HepG2 (cell line): ENCODE results near the gene EHD1. TPM values are rescaled to one million over a fixed set of nuclear protein-coding genes. Genes with fewer than 3 reads are reported as not detected.

ENCODE experiments used
- ATAC-seq: fragments of 200-7000 bp; cut with Tn5 transposase; 3 replicates; pipeline ENCODE4 v1.9.1; 2020; ENCODE audit warnings: mild to moderate bottlenecking, moderate library complexity
- BruUV-seq: library from RNA; stranded (reverse); fragments of 400-500 nt; replicated peaks from 2 replicates; lab custom pipeline; 2021; lab: Mats Ljungman, UMichigan
- CTCF ChIA-PET: fragments of 300-600 bp; formaldehyde crosslinking; extraction: SDS; loops from one replicate; lab custom pipeline; 2021; ENCODE audit warnings: low total read pairs, inconsistent platforms, low intra/inter-chr PET ratio; lab: Yijun Ruan, JAX
- POLR2A ChIA-PET: fragments of 350-600 bp; sonication (Branson Sonifier 250); formaldehyde crosslinking; loops from one replicate; lab custom pipeline; 2020; ENCODE audit warnings: antibody characterized with exemption, inconsistent platforms; lab: Yijun Ruan, JAX
- DNase-seq: peaks from one replicate; pipeline ENCODE4 v3.0.0-alpha.2; 2015; ENCODE audit warnings: low spot score
- FAIRE-seq: peaks from 3 replicates; lab custom pipeline; 2011; peaks lifted over from hg19 to GRCh38; lab: Jason Lieb, UNC
- H2AFZ ChIP-seq: one replicate; pipeline ENCODE4 v1.6.1; 2011; ENCODE audit warnings: low read length, inconsistent platforms
- H3K27ac ChIP-seq: fragments of 300-600 bp; 3 replicates; pipeline ENCODE4 v1.8.0; 2011; ENCODE audit warnings: mixed run types, mild to moderate bottlenecking, mixed read lengths, low read length, inconsistent platforms; ENCODE audit not compliant: insufficient read depth; ENCODE audit errors: extremely low read length
- H3K27me3 ChIP-seq, 2 experiments: fragments of 200-600 bp in 1 of 2; 2 replicates in 1 of 2; 3 replicates in 1 of 2; pipeline versions ENCODE4 v1.6.0 to v1.8.0; 2011; ENCODE audit warnings: low read length in 2 of 2, mild to moderate bottlenecking in 2 of 2, moderate library complexity in 2 of 2, inconsistent platforms in 1 of 2; ENCODE audit not compliant: insufficient read depth in 2 of 2, control insufficient read depth in 1 of 2
- H3K36me3 ChIP-seq, 2 experiments: fragments of 200-600 bp in 1 of 2; replicated peaks in 1 of 2; 2 replicates in 1 of 2; 3 replicates in 1 of 2; pipeline versions ENCODE4 v1.5.1 to v1.8.0; 2011; ENCODE audit warnings: low read length in 2 of 2, inconsistent platforms in 1 of 2; ENCODE audit not compliant: insufficient read depth in 2 of 2, control insufficient read depth in 1 of 2
- H3K4me1 ChIP-seq: 2 replicates; pipeline ENCODE4 v1.5.1; 2012; ENCODE audit warnings: low read length, inconsistent platforms; ENCODE audit not compliant: insufficient read depth
- H3K4me2 ChIP-seq: 2 replicates; pipeline ENCODE4 v1.6.0; 2011; ENCODE audit warnings: low read depth, low read length, inconsistent platforms
- H3K4me3 ChIP-seq, 3 experiments: fragments of 200-600 bp in 1 of 3; sonication (generic), shearing (Covaris generic) in 1 of 3; replicated peaks in 1 of 3; 2 replicates each; pipeline ENCODE4 v1.5.1; 2011 to 2016; ENCODE audit warnings: low read length in 3 of 3, inconsistent platforms in 2 of 3, low read depth in 2 of 3, mild to moderate bottlenecking in 2 of 3, control low read depth in 1 of 3, mixed read lengths in 1 of 3; ENCODE audit not compliant: insufficient read depth in 1 of 3
- H3K79me2 ChIP-seq: one replicate; pipeline ENCODE4 v1.6.1; 2011; ENCODE audit warnings: low read length, inconsistent platforms; ENCODE audit not compliant: insufficient read depth
- H3K9ac ChIP-seq: 2 replicates; pipeline ENCODE4 v1.6.0; 2011; ENCODE audit warnings: mild to moderate bottlenecking, low read depth, low read length, inconsistent platforms; ENCODE audit not compliant: insufficient read depth
- H3K9me3 ChIP-seq: 2 replicates; pipeline ENCODE4 v1.5.1; 2012; ENCODE audit warnings: mild to moderate bottlenecking, low read length
- H4K20me1 ChIP-seq: 2 replicates; pipeline ENCODE4 v1.6.0; 2011; ENCODE audit warnings: inconsistent platforms, mild to moderate bottlenecking, low read length, moderate library complexity; ENCODE audit not compliant: insufficient read depth
- CEBPG ChIP-seq: IDR thresholded peaks from 2 replicates; pipeline ENCODE4 v1.6.1; 2016
- CHD4 ChIP-seq: fragments of 200-600 bp; sonication (generic); IDR thresholded peaks from 2 replicates; pipeline ENCODE4 v1.7.0; 2017; ENCODE audit warnings: mild to moderate bottlenecking, low read length, borderline replicate concordance
- ELF4 ChIP-seq: sonication (generic); formaldehyde crosslinking; IDR thresholded peaks from 2 replicates; pipeline ENCODE4 v1.5.0; 2020; ENCODE audit warnings: missing genetic modification reagents, mild to moderate bottlenecking, moderate library complexity, borderline replicate concordance
- KIAA2018 ChIP-seq: sonication (generic); formaldehyde crosslinking; IDR thresholded peaks from 2 replicates; pipeline ENCODE4 v1.5.0; 2020; ENCODE audit warnings: mild to moderate bottlenecking, missing genetic modification reagents, borderline replicate concordance
- NBN ChIP-seq: fragments of 450-650 bp; conservative IDR thresholded peaks from 2 replicates; pipeline ENCODE4 v1.6.1; 2017
- NR2F6 ChIP-seq, 2 experiments: IDR thresholded peaks; 2 replicates each; pipeline ENCODE4 v1.6.1; 2016; ENCODE audit warnings: antibody characterized with exemption in 1 of 2, mild to moderate bottlenecking in 1 of 2
- PITX1 ChIP-seq: sonication (generic); formaldehyde crosslinking; IDR thresholded peaks from 2 replicates; pipeline ENCODE4 v1.5.1; 2020; ENCODE audit warnings: mild to moderate bottlenecking, missing genetic modification reagents
- RAD21 ChIP-seq: fragments of 450-650 bp; formaldehyde crosslinking; IDR thresholded peaks from 2 replicates; pipeline ENCODE4 v1.5.0; 2020; ENCODE audit warnings: mild to moderate bottlenecking
- RCOR2 ChIP-seq: IDR thresholded peaks from 2 replicates; pipeline ENCODE4 v1.6.1; 2016; ENCODE audit warnings: missing biosample characterization, missing genetic modification reagents
- SOX6 ChIP-seq, 2 experiments: fragments of 450-650 bp in 1 of 2; sonication (generic) in 1 of 2; formaldehyde crosslinking in 1 of 2; IDR thresholded peaks; 2 replicates each; pipeline versions ENCODE4 v1.4.0 to v1.6.1; 2017 to 2020; ENCODE audit warnings: antibody characterized with exemption in 1 of 2, mild to moderate bottlenecking in 1 of 2, missing genetic modification reagents in 1 of 2
- SRSF9 ChIP-seq: fragments of 200-400 bp; formaldehyde crosslinking; IDR thresholded peaks from 2 replicates; pipeline ENCODE4 v1.6.1; 2018; ENCODE audit warnings: borderline replicate concordance, mild to moderate bottlenecking, low read depth, low read length; ENCODE audit not compliant: insufficient read depth, poor library complexity, severe bottlenecking
- TFDP1 ChIP-seq: IDR thresholded peaks from 2 replicates; pipeline ENCODE4 v1.6.1; 2016; ENCODE audit warnings: missing compliant biosample characterization, missing genetic modification reagents, borderline replicate concordance
- ZBTB7B ChIP-seq: sonication (generic); formaldehyde crosslinking; IDR thresholded peaks from 2 replicates; pipeline ENCODE4 v1.4.0; 2020; ENCODE audit warnings: missing genetic modification reagents
- ZFP36L2 ChIP-seq: sonication (generic); formaldehyde crosslinking; IDR thresholded peaks from 2 replicates; pipeline ENCODE4 v1.4.0; 2020; ENCODE audit warnings: missing genetic modification reagents
- ZNF782 ChIP-seq: sonication (generic); formaldehyde crosslinking; IDR thresholded peaks from 2 replicates; pipeline ENCODE4 v1.4.0; 2020; ENCODE audit warnings: missing genetic modification reagents, mild to moderate bottlenecking, borderline replicate concordance
- WGBS: methylation state at CpG from one replicate; pipeline ENCODE4 v1.1.6; 2017; ENCODE audit warnings: low lambda C conversion rate; 5-methylcytosine and 5-hydroxymethylcytosine counted together
- in situ Hi-C: cut with HindIII; loops from 2 replicates; pipeline ENCODE4 v1.10.0; 2017; ENCODE audit warnings: low pct_unique_long_range_greater_than_20kb; ENCODE audit not compliant: extremely low pct_ligation_motif_present
- intact Hi-C: fragments of 100-400 bp; cut with micrococcal nuclease; formaldehyde crosslinking; loops from one replicate; pipeline ENCODE4 v1.10.0; 2022; ENCODE audit not compliant: unreplicated experiment
- polyA plus RNA-seq, 8 experiments: library from polyadenylated mRNA; depleted of rRNA in 3 of 8; stranded (reverse) in 7 of 8; unstranded in 1 of 8; fragments of >200 nt; fragmentation: Illumina TruSeq in 4 of 8; extraction: Trizol in 4 of 8; gene quantifications; 2 replicates each; pipeline versions ENCODE4 v1.2.1 to v1.2.3, GENCODE V29; 2011 to 2016; ENCODE audit warnings: low read depth in 4 of 8, missing spikeins in 1 of 8, mixed read lengths in 1 of 8; ENCODE audit not compliant: insufficient read depth in 1 of 8
- total RNA-seq, 5 experiments: library from RNA; depleted of rRNA; stranded (reverse); fragments of >200 nt; fragmentation: Illumina TruSeq; extraction: Trizol; gene quantifications; 2 replicates each; pipeline ENCODE4 v1.2.3, GENCODE V29; 2016; ENCODE audit warnings: low read depth in 1 of 5

The EHD1 gene
- total and polyA plus RNA-seq, 2 of the 13 experiments (the other 11 are each of a cell fraction or from before 2014, with no cell fraction given), result 23.6 to 26.6 TPM

- Histone ChIP-seq H3K36me3 (no peaks in the 10 kb centered on the region), H3K4me2 (peak overlapping the region; percentile 99), H3K27me3 (no peaks in the 10 kb centered on the region; a peak in 1 of 5 replicates), H3K4me1 (peaks cover 77% of the 10 kb centered on the region), H3K27ac (no peak overlapping the region), H3K79me2 (no peaks in the 10 kb centered on the region), H2AFZ (no peak overlapping the region), H3K9me3 (no peaks in the 10 kb centered on the region), H3K9ac (no peak overlapping the region), H3K4me3 (peak overlapping the region; percentile 57 to 84 (median 68); a peak in 4 of 6 replicates), H4K20me1 (no peaks in the 10 kb centered on the region)
- 8% methylated on average over 9 of the region's 9 CpGs for WGBS
- FAIRE-seq (no peak), ATAC-seq (no peak), DNase-seq (peak; percentile 42)
- in situ Hi-C loops (loop anchor here (5.0 kb wide), 1 partner anchor 47 kb away; no protein-coding TSS in a partner anchor), intact Hi-C loops (loop anchor here (5.0 to 10.0 kb wide), 3 partner anchors 43 to 152 kb away; partner anchors contain the start of genes BATF2 and MAP4K2)
- no TSS peak for BruUV-seq
- CTCF ChIA-PET, result interaction anchor here (4.5 kb wide), 1 partner anchor 49 kb away, joined by 72 read pairs; no protein-coding TSS in a partner anchor
- POLR2A ChIA-PET, result interaction anchor here (0.7 to 4.7 kb wide), 7 partner anchors 25 to 1014 kb away, joined by 3 to 30 read pairs (median 4); partner anchors contain the start of genes ARL2, BATF2 and EHD1
- peak; percentile 42; the same call in 1 of the 2 replicates for TF ChIP-seq RCOR2 (CRISPR knock-in tag)
- no peak for TF ChIP-seq NBN
- TF ChIP-seq TFDP1 (CRISPR knock-in tag), result no peak
- TF ChIP-seq ZNF782 (CRISPR knock-in tag), result no peak
- TF ChIP-seq ELF4 (CRISPR knock-in tag), result no peak
- no peak for TF ChIP-seq RAD21 (CRISPR knock-in tag)
- no peak for TF ChIP-seq SRSF9
- no peak for TF ChIP-seq ZBTB7B (CRISPR knock-in tag)
- TF ChIP-seq NR2F6 (IDR thresholded peaks at IDR 0.05), result 0 out of 2 replicates have a peak, but pooled peaks have one; percentile 25
- TF ChIP-seq NR2F6 (CRISPR knock-in tag; IDR thresholded peaks at IDR 0.05), result peak; percentile 68
- TF ChIP-seq CHD4, result peak; percentile 50; the same call in 1 of the 2 replicates
- TF ChIP-seq PITX1, result no peak
- no peak for TF ChIP-seq ZFP36L2 (CRISPR knock-in tag)
- no peak for TF ChIP-seq KIAA2018 (CRISPR knock-in tag)
- peak; percentile 68 for TF ChIP-seq CEBPG
- no peak for TF ChIP-seq SOX6 (IDR thresholded peaks at IDR 0.05)
- 0 out of 2 replicates have a peak, but pooled peaks have one; percentile 16 for TF ChIP-seq SOX6 (CRISPR knock-in tag; IDR thresholded peaks at IDR 0.05)
These were observed 33.2 kb downstream of the EHD1 start for GRCh38 chr11:64845129-64845775.
